ENCODE measurements around the gene CAPZA1. TPM values are rescaled to one million over a fixed set of nuclear protein-coding genes. Genes with fewer than 3 reads are reported as not detected.

The CAPZA1 gene
- total and polyA plus RNA-seq, 2 donors (not counting 1 experiment from before 2014, with no cell fraction given), result 201 to 262 TPM

GRCh38 chr1:112579801-112580510 lies 39.7 kb upstream of the CAPZA1 start:
- Histone ChIP-seq H3K4me3 (replicated peaks in 1 of 4; ENCODE audit: control extremely low read depth in 1 of 4, insufficient read depth in 1 of 4, low read depth in 3 of 4, low read length in 4 of 4) (no peak overlapping the region), H4K20me1 (ENCODE audit: control insufficient read depth, extremely low read depth, insufficient read depth, low read length) (no peaks in the 10 kb centered on the region), H3K9ac (ENCODE audit: insufficient read depth, low read length) (no peak overlapping the region), H3K9me3 (ENCODE audit: control insufficient read depth, insufficient read depth, low read depth, low read length) (no peaks in the 10 kb centered on the region), H3K4me1 (ENCODE audit: control insufficient read depth, extremely low read depth, insufficient read depth, low read length) (no peaks in the 10 kb centered on the region), H3K36me3 (ENCODE audit: control insufficient read depth, insufficient read depth, low read length) (peaks cover 1% of the 10 kb centered on the region), H3K27ac (ENCODE audit: insufficient read depth, low read length) (no peak overlapping the region), H2AFZ (ENCODE audit: low read length) (no peak overlapping the region), H3K27me3 (ENCODE audit: control insufficient read depth, insufficient read depth, low read length) (no peaks in the 10 kb centered on the region), H3K4me2 (ENCODE audit: extremely low read depth, insufficient read depth, low read length) (no peak overlapping the region), H3K79me2 (ENCODE audit: control insufficient read depth, insufficient read depth, low read length) (no peaks in the 10 kb centered on the region)
- TF ChIP-seq CTCF (conservative IDR thresholded peaks at IDR 0.05 in 1 of 2, IDR thresholded peaks at IDR 0.05 in 1 of 2; ENCODE audit: low read depth in 1 of 2, low read length in 2 of 2), result no peak
- no peak for TF ChIP-seq EZH2 (IDR thresholded peaks at IDR 0.05; ENCODE audit: low read length, missing control alignments)
- DNase-seq (ENCODE audit: low read depth in 2 of 2), result peak; percentile 6 to 19

GRCh38 chr1:112581586-112582192 lies 37.9 kb upstream of the CAPZA1 start:
- TF ChIP-seq CTCF (conservative IDR thresholded peaks at IDR 0.05 in 1 of 2, IDR thresholded peaks at IDR 0.05 in 1 of 2; ENCODE audit: low read depth in 1 of 2, low read length in 2 of 2), result no peak
- no peak for TF ChIP-seq EZH2 (IDR thresholded peaks at IDR 0.05; ENCODE audit: low read length, missing control alignments)
- H3K79me2 ChIP-seq (ENCODE audit: control insufficient read depth, insufficient read depth, low read length), result no peaks in the 10 kb centered on the region
- H2AFZ ChIP-seq (ENCODE audit: low read length), result no peak overlapping the region
- no peak overlapping the region for H3K4me2 ChIP-seq (ENCODE audit: extremely low read depth, insufficient read depth, low read length)
- no peaks in the 10 kb centered on the region for H4K20me1 ChIP-seq (ENCODE audit: control insufficient read depth, extremely low read depth, insufficient read depth, low read length)
- H3K36me3 ChIP-seq (ENCODE audit: control insufficient read depth, insufficient read depth, low read length), result peaks cover 1% of the 10 kb centered on the region
- H3K27me3 ChIP-seq (ENCODE audit: control insufficient read depth, insufficient read depth, low read length), result no peaks in the 10 kb centered on the region
- no peaks in the 10 kb centered on the region for H3K9me3 ChIP-seq (ENCODE audit: control insufficient read depth, insufficient read depth, low read depth, low read length)
- no peak overlapping the region for H3K9ac ChIP-seq (ENCODE audit: insufficient read depth, low read length)
- H3K4me3 ChIP-seq (replicated peaks in 1 of 4; ENCODE audit: control extremely low read depth in 1 of 4, insufficient read depth in 1 of 4, low read depth in 3 of 4, low read length in 4 of 4), result no peak overlapping the region
- peak in 1 of 2 donors; percentile 40 for DNase-seq (ENCODE audit: low read depth in 2 of 2)
- no peak overlapping the region for H3K27ac ChIP-seq (ENCODE audit: insufficient read depth, low read length)
- H3K4me1 ChIP-seq (ENCODE audit: control insufficient read depth, extremely low read depth, insufficient read depth, low read length), result no peaks in the 10 kb centered on the region

- H3K27me3 ChIP-seq (ENCODE audit: control insufficient read depth, insufficient read depth, low read length), result no peaks in the 10 kb centered on the region
- H2AFZ ChIP-seq (ENCODE audit: low read length), result no peak overlapping the region
- no peaks in the 10 kb centered on the region for H3K4me1 ChIP-seq (ENCODE audit: control insufficient read depth, extremely low read depth, insufficient read depth, low read length)
- peaks cover 1% of the 10 kb centered on the region for H3K36me3 ChIP-seq (ENCODE audit: control insufficient read depth, insufficient read depth, low read length)
- no peak overlapping the region for H3K27ac ChIP-seq (ENCODE audit: insufficient read depth, low read length)
- H3K4me2 ChIP-seq (ENCODE audit: extremely low read depth, insufficient read depth, low read length), result no peak overlapping the region
- H3K9me3 ChIP-seq (ENCODE audit: control insufficient read depth, insufficient read depth, low read depth, low read length), result no peaks in the 10 kb centered on the region
- TF ChIP-seq EZH2 (IDR thresholded peaks at IDR 0.05; ENCODE audit: low read length, missing control alignments) (no peak), CTCF (conservative IDR thresholded peaks at IDR 0.05 in 1 of 2, IDR thresholded peaks at IDR 0.05 in 1 of 2; ENCODE audit: low read depth in 1 of 2, low read length in 2 of 2) (no peak)
- no peak overlapping the region for H3K9ac ChIP-seq (ENCODE audit: insufficient read depth, low read length)
- H3K79me2 ChIP-seq (ENCODE audit: control insufficient read depth, insufficient read depth, low read length), result no peaks in the 10 kb centered on the region
- no peaks in the 10 kb centered on the region for H4K20me1 ChIP-seq (ENCODE audit: control insufficient read depth, extremely low read depth, insufficient read depth, low read length)
- no peak for DNase-seq (ENCODE audit: low read depth in 2 of 2)
- H3K4me3 ChIP-seq (replicated peaks in 1 of 4; ENCODE audit: control extremely low read depth in 1 of 4, insufficient read depth in 1 of 4, low read depth in 3 of 4, low read length in 4 of 4), result no peak overlapping the region
These were observed 36.3 kb upstream of the CAPZA1 start for GRCh38 chr1:112583366-112583765.
